Measurements from ENCODE around the gene OBSCN. TPM values are rescaled to one million over a fixed set of nuclear protein-coding genes. Genes with fewer than 3 reads are reported as not detected.
A peak's percentile ranks its signal among the peaks of the same experiment; 100 is the strongest.

Gene OBSCN
- total and polyA plus RNA-seq, 2 of the 13 experiments (the other 11 are each of a cell fraction or from before 2014, with no cell fraction given), result 0.20 TPM

DNA sequence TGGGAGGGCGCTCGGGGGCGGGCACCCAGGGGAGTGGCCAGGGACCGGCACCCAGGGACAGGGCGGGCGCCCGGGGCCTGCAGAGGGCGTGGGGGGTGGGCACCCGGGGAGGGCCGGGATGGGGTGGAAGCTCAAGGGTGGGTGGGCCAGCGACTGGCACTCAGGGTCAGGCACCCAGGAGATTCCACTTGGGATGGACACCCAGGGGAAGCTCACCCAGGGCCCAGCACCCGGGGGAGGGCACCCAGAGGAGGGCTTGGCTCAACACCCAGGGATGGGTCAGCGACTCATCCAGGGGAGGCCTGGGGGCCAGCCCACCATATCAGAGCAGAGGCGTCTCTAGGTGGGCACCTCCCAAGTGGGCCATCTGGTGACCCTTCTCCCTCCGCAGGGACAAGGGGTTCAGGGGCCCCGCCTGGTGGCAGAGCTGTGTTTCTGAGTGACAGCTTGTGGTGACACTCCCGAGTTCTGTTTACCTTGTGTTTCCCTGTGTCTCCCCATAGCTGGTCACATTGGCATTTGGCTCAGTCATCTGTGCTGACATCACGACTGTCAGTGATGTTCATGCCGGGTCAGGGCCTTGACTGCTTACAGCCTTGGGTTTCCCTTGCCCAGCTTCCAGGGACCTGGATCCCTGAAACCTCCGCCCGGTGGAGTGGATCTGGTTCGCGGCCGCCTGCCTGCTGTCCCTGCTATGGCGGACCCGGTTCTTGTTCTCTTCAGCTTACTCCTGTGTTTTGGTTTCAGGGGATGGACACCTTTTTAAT is 41.5 kb upstream of the OBSCN start (continued):
- TF ChIP-seq, protein P1, sequence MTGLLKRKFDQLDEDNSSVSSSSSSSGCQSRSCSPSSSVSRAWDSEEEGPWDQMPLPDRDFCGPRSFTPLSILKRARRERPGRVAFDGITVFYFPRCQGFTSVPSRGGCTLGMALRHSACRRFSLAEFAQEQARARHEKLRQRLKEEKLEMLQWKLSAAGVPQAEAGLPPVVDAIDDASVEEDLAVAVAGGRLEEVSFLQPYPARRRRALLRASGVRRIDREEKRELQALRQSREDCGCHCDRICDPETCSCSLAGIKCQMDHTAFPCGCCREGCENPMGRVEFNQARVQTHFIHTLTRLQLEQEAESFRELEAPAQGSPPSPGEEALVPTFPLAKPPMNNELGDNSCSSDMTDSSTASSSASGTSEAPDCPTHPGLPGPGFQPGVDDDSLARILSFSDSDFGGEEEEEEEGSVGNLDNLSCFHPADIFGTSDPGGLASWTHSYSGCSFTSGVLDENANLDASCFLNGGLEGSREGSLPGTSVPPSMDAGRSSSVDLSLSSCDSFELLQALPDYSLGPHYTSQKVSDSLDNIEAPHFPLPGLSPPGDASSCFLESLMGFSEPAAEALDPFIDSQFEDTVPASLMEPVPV (CRISPR knock-in tag; IDR thresholded peaks at IDR 0.05), result peak; percentile 57; the same call in 1 of the 2 replicates
- TF ChIP-seq ZNF383 (CRISPR knock-in tag; IDR thresholded peaks at IDR 0.05; ENCODE audit: borderline replicate concordance), result no peak
- TF ChIP-seq FOXO1 (CRISPR knock-in tag; IDR thresholded peaks at IDR 0.05), result peak; percentile 61
- no peak for TF ChIP-seq MED13 (CRISPR knock-in tag; IDR thresholded peaks at IDR 0.05)
- TF ChIP-seq ELF4 (CRISPR knock-in tag; IDR thresholded peaks at IDR 0.05; ENCODE audit: borderline replicate concordance), result no peak
- TF ChIP-seq TEAD3 (CRISPR knock-in tag; optimal IDR thresholded peaks at IDR 0.05; ENCODE audit: borderline replicate concordance), result peak; percentile 67
- TF ChIP-seq TEF (CRISPR knock-in tag; IDR thresholded peaks at IDR 0.05), result no peak
- 0 out of 2 replicates have a peak, but pooled peaks have one; percentile 46 for TF ChIP-seq THAP9 (CRISPR knock-in tag; IDR thresholded peaks at IDR 0.05; ENCODE audit: borderline replicate concordance)
- no peak for TF ChIP-seq SOX13 (IDR thresholded peaks at IDR 0.05)
- 0 out of 4 replicates have a peak, but pooled peaks of 1 of the 2 experiments have one; percentile 8 for TF ChIP-seq SOX13 (CRISPR knock-in tag; conservative IDR thresholded peaks at IDR 0.05 in 1 of 2, IDR thresholded peaks at IDR 0.05 in 1 of 2)
- no peak for TF ChIP-seq ZFP82 (CRISPR knock-in tag; IDR thresholded peaks at IDR 0.05; ENCODE audit: borderline replicate concordance)
- TF ChIP-seq, protein P2, sequence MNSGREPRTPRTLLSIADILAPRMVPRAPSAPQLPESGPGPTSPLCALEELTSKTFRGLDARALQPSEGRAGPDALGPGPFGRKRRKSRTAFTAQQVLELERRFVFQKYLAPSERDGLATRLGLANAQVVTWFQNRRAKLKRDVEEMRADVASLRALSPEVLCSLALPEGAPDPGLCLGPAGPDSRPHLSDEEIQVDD (CRISPR knock-in tag; IDR thresholded peaks at IDR 0.05; ENCODE audit: borderline replicate concordance), result no peak
- no peak for TF ChIP-seq MYNN (CRISPR knock-in tag; IDR thresholded peaks at IDR 0.05; ENCODE audit: low read depth)
- no peak for TF ChIP-seq ZNF253 (CRISPR knock-in tag; IDR thresholded peaks at IDR 0.05; ENCODE audit: borderline replicate concordance)
- TF ChIP-seq TBX2 (CRISPR knock-in tag; IDR thresholded peaks at IDR 0.05; ENCODE audit: borderline replicate concordance), result peak; percentile 33; the same call in 1 of the 2 replicates
- TF ChIP-seq TCF7 (IDR thresholded peaks at IDR 0.05; ENCODE audit: low read depth), result no peak
- 0 out of 2 replicates have a peak, but pooled peaks have one; percentile 44 for TF ChIP-seq ZNF589 (CRISPR knock-in tag; conservative IDR thresholded peaks at IDR 0.05)
- no peak for TF ChIP-seq NR2F6 (IDR thresholded peaks at IDR 0.05)
- TF ChIP-seq NR2F6 (CRISPR knock-in tag; IDR thresholded peaks at IDR 0.05), result 0 out of 2 replicates have a peak, but pooled peaks have one; percentile 40
- TF ChIP-seq THRA (CRISPR knock-in tag; IDR thresholded peaks at IDR 0.05; ENCODE audit: borderline replicate concordance), result 0 out of 2 replicates have a peak, but pooled peaks have one; percentile 28
- TF ChIP-seq MAZ (IDR thresholded peaks at IDR 0.05; ENCODE audit: borderline replicate concordance, low read depth, low read length), result peak; percentile 30; the same call in 1 of the 2 replicates
- no peak for TF ChIP-seq MAZ (CRISPR knock-in tag; IDR thresholded peaks at IDR 0.05; ENCODE audit: low read depth)
